ENCODE measurements around the gene STIM2.

Gene STIM2

DNA sequence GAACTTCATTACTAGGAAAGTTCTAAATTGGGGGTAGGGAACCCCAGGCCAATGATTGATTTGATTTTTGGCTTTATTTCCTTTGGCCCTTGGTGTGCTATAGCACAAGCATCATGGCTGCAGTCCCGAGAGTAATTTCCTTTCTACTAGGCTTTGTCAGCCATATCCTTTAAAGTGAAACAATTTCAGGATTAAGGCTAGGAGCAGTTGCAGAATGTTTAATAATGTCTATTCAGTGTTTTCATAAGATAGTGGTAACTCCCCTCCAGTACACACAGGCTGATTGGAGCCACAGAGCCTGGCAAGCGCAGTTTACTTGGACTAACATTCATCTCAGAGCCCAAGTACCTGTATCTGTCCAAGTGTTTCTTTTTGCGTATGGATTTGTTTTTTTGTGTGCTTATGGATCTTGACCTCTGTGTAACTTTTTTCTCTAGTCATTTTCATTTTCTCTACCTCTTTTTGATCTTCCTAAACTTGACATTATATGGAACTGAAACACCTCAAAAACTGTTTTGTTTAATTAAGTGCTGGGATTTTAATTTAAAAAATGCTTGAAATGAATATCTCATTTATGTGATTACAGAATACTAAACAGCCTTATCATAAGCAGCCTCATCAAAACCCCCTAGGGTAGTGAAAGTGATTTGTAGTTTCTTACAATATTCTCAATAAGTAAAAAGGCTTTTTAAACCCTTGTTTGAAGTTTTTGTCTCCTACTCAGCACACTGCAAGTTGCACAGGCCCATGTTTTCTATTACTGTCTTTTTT is 7.5 kb downstream of the STIM2 start:
- in situ Hi-C loops (cut with MboI; ENCODE audit: low sequenced_read_pairs), result no loop called here
- Histone ChIP-seq H3K9me3 (no peaks in the 10 kb centered on the region), H3K27me3 (ENCODE audit: low read depth) (no peaks in the 10 kb centered on the region), H3K36me3 (replicated peaks) (no peaks in the 10 kb centered on the region), H3K4me3 (no peak overlapping the region), H3K4me1 (peaks cover 36% of the 10 kb centered on the region)
- DNase-seq (ENCODE audit: low spot score in 2 of 2), result peak in 1 of 2 experiments; percentile 29

GRCh38 chr4:26870576-26871262 is 10.1 kb downstream of the STIM2 start:
- DNase-seq (ENCODE audit: low spot score in 2 of 2), result no peak
- Histone ChIP-seq H3K36me3 (replicated peaks) (no peaks in the 10 kb centered on the region), H3K4me3 (no peak overlapping the region), H3K27me3 (ENCODE audit: low read depth) (peaks cover 2% of the 10 kb centered on the region; the same call in 1 of the 2 replicates), H3K9me3 (no peaks in the 10 kb centered on the region), H3K4me1 (peaks cover 17% of the 10 kb centered on the region)
- in situ Hi-C loops (cut with MboI; ENCODE audit: low sequenced_read_pairs), result no loop called here

DNA sequence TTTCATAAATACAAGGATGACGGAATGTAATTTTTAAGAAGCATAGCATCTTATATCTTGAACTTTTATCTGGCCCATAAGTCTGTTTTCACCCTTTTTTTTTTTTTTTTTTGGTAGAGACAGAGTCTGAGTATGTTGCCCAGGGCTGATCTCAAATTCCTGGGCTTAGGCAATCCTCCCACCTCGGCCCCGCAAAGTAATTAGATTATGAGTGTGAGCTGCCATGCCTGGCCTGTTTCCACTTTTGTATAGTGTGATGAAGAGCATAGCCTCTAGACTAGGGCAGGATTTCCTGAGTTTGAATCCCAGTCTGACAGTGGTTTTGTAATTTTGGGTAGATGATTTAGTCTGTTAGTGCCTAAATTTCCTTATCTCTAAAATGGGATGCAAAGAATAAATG is 11.0 kb downstream of the STIM2 start:
- Histone ChIP-seq H3K27me3 (ENCODE audit: low read depth) (peaks cover 2% of the 10 kb centered on the region; the same call in 1 of the 2 replicates), H3K4me1 (peaks cover 17% of the 10 kb centered on the region), H3K9me3 (no peaks in the 10 kb centered on the region), H3K36me3 (replicated peaks) (no peaks in the 10 kb centered on the region), H3K4me3 (no peak overlapping the region)
- in situ Hi-C loops (cut with MboI; ENCODE audit: low sequenced_read_pairs), result no loop called here
- no peak for DNase-seq (ENCODE audit: low spot score in 2 of 2)

DNA sequence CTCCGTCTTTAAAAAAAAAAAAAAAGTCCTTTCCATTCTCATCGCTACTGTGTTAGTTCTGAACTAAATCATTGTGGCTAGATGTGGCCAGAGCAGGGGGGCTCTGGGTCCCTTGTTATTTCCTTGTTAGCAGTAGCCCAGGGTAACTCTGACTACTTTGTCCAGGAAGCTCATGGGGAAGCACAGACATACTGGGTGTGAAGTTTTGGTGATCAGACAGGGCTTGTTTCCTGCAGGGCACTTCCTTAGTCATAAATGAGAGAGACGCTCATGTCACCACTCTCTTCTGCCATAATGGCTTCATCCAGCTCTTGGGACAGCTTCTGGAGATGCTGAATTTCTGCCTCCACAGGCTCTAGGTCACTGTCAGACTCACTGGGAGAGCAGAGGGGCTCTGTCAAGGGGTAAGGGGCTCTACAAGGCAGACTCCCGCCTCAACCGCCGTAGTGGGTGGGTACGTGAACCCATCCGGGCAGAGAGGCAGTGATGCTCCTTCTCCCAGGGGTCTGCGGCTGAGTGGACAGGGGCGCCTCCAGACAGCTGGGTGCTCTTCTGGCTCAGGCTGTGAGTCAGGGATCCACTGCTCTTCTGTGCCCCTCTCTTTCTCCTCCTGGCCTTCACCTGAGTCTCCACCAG is 12.9 kb downstream of the STIM2 start:
- in situ Hi-C loops (cut with MboI; ENCODE audit: low sequenced_read_pairs), result no loop called here
- Histone ChIP-seq H3K4me1 (peaks cover 5% of the 10 kb centered on the region), H3K9me3 (no peaks in the 10 kb centered on the region), H3K4me3 (no peak overlapping the region), H3K27me3 (ENCODE audit: low read depth) (peaks cover 2% of the 10 kb centered on the region; the same call in 1 of the 2 replicates), H3K36me3 (replicated peaks) (no peaks in the 10 kb centered on the region)
- DNase-seq (ENCODE audit: low spot score in 2 of 2), result no peak

DNA sequence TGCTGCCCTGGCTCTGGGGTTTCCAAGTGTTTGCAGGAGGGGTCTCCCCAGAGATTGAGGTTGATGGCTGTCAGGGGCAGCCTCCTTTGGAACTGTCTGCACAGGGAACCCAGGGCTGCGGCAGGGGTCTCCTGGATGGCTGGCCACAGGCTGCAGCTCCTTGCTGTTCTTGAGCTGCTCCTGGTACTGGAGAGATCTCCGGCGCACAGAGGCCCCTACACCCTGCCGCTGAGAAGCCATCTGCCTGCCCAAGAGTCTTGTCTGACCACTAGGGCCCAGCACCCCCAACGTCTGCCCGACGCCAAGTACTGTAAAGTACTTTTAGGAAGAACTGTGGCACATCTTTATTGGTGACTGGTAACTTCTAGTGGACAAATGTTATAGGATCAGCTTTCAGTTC is 13.5 kb downstream of the STIM2 start:
- in situ Hi-C loops (cut with MboI; ENCODE audit: low sequenced_read_pairs), result no loop called here
- H3K27me3 ChIP-seq (ENCODE audit: low read depth), result peaks cover 2% of the 10 kb centered on the region; the same call in 1 of the 2 replicates
- H3K4me3 ChIP-seq, result no peak overlapping the region
- H3K36me3 ChIP-seq (replicated peaks), result no peaks in the 10 kb centered on the region
- DNase-seq (ENCODE audit: low spot score in 2 of 2), result no peak
- H3K4me1 ChIP-seq, result peaks cover 1% of the 10 kb centered on the region
- no peaks in the 10 kb centered on the region for H3K9me3 ChIP-seq

GRCh38 chr4:26877406-26877805 is 16.8 kb downstream of the STIM2 start:
- in situ Hi-C loops (cut with MboI; ENCODE audit: low sequenced_read_pairs), result no loop called here
- H3K36me3 ChIP-seq (replicated peaks), result no peaks in the 10 kb centered on the region
- H3K9me3 ChIP-seq, result no peaks in the 10 kb centered on the region
- peaks cover 7% of the 10 kb centered on the region for H3K4me1 ChIP-seq
- no peak for DNase-seq (ENCODE audit: low spot score in 2 of 2)
- H3K27me3 ChIP-seq (ENCODE audit: low read depth), result peaks cover 2% of the 10 kb centered on the region; the same call in 1 of the 2 replicates
- no peak overlapping the region for H3K4me3 ChIP-seq

GRCh38 chr4:26877961-26878360 is 17.3 kb downstream of the STIM2 start:
- peaks cover 7% of the 10 kb centered on the region for H3K4me1 ChIP-seq
- H3K9me3 ChIP-seq, result no peaks in the 10 kb centered on the region
- no peak overlapping the region for H3K4me3 ChIP-seq
- no peak for DNase-seq (ENCODE audit: low spot score in 2 of 2)
- H3K36me3 ChIP-seq (replicated peaks), result no peaks in the 10 kb centered on the region
- peaks cover 2% of the 10 kb centered on the region; the same call in 1 of the 2 replicates for H3K27me3 ChIP-seq (ENCODE audit: low read depth)
- in situ Hi-C loops (cut with MboI; ENCODE audit: low sequenced_read_pairs), result no loop called here

GRCh38 chr4:26878794-26879391 is 18.3 kb downstream of the STIM2 start:
- Histone ChIP-seq H3K36me3 (replicated peaks) (no peaks in the 10 kb centered on the region), H3K9me3 (no peaks in the 10 kb centered on the region), H3K4me3 (no peak overlapping the region), H3K4me1 (peaks cover 7% of the 10 kb centered on the region), H3K27me3 (ENCODE audit: low read depth) (peaks cover 2% of the 10 kb centered on the region; the same call in 1 of the 2 replicates)
- no peak for DNase-seq (ENCODE audit: low spot score in 2 of 2)
- in situ Hi-C loops (cut with MboI; ENCODE audit: low sequenced_read_pairs), result no loop called here

- Histone ChIP-seq H3K27me3 (ENCODE audit: low read depth) (no peaks in the 10 kb centered on the region), H3K36me3 (replicated peaks) (no peaks in the 10 kb centered on the region), H3K9me3 (no peaks in the 10 kb centered on the region), H3K4me3 (no peak overlapping the region), H3K4me1 (peaks cover 10% of the 10 kb centered on the region)
- in situ Hi-C loops (cut with MboI; ENCODE audit: low sequenced_read_pairs), result no loop called here
- no peak for DNase-seq (ENCODE audit: low spot score in 2 of 2)
Observed at GRCh38 chr4:26879805-26880204, 19.2 kb downstream of the STIM2 start.

GRCh38 chr4:26884026-26884425 is 23.4 kb downstream of the STIM2 start:
- Histone ChIP-seq H3K27me3 (ENCODE audit: low read depth) (no peaks in the 10 kb centered on the region), H3K36me3 (replicated peaks) (no peaks in the 10 kb centered on the region), H3K9me3 (no peaks in the 10 kb centered on the region), H3K4me1 (peaks cover 10% of the 10 kb centered on the region), H3K4me3 (no peak overlapping the region)
- no peak for DNase-seq (ENCODE audit: low spot score in 2 of 2)
- in situ Hi-C loops (cut with MboI; ENCODE audit: low sequenced_read_pairs), result no loop called here

DNA sequence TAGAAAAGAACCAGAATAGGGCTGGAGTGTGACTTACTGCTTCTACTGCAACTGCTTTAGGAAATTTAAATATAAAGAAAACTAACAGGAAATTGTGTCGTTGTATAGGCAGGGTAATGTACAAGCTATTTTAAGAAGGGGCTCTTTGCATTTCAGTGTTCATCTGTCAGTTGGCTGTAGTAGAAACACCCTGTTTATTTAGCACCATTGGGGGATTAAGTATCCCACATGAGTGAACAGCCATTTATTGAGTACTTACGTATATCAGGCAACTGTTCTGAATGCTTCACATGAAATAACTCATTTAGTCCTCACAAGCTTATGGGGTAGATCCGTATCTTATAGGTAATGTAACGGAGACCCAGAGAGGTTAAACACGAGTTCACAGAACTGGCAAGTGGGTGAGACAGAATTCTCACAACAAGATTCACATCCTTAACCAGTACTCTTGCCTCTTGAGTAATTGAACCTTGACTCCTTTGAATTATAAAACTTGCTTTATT is 23.9 kb downstream of the STIM2 start:
- Histone ChIP-seq H3K4me1 (peaks cover 5% of the 10 kb centered on the region), H3K27me3 (ENCODE audit: low read depth) (no peaks in the 10 kb centered on the region), H3K9me3 (no peaks in the 10 kb centered on the region), H3K36me3 (replicated peaks) (no peaks in the 10 kb centered on the region), H3K4me3 (no peak overlapping the region)
- in situ Hi-C loops (cut with MboI; ENCODE audit: low sequenced_read_pairs), result no loop called here
- no peak for DNase-seq (ENCODE audit: low spot score in 2 of 2)

- no peak overlapping the region for H3K4me3 ChIP-seq
- no peaks in the 10 kb centered on the region for H3K9me3 ChIP-seq
- peaks cover 4% of the 10 kb centered on the region; the same call in 1 of the 2 replicates for H3K4me1 ChIP-seq
- no peaks in the 10 kb centered on the region for H3K36me3 ChIP-seq (replicated peaks)
- DNase-seq (ENCODE audit: low spot score in 2 of 2), result no peak
- in situ Hi-C loops (cut with MboI; ENCODE audit: low sequenced_read_pairs), result no loop called here
- no peaks in the 10 kb centered on the region for H3K27me3 ChIP-seq (ENCODE audit: low read depth)
Observed at GRCh38 chr4:26885912-26886274, 25.3 kb downstream of the STIM2 start.

- Histone ChIP-seq H3K4me1 (peaks cover 8% of the 10 kb centered on the region), H3K27me3 (ENCODE audit: low read depth) (no peaks in the 10 kb centered on the region), H3K4me3 (no peak overlapping the region), H3K36me3 (replicated peaks) (no peaks in the 10 kb centered on the region), H3K9me3 (no peaks in the 10 kb centered on the region)
- in situ Hi-C loops (cut with MboI; ENCODE audit: low sequenced_read_pairs), result no loop called here
- DNase-seq (ENCODE audit: low spot score in 2 of 2), result no peak
Observed at GRCh38 chr4:26887143-26887542, 26.5 kb downstream of the STIM2 start.
